Central memory CD4-positive, alpha-beta T cell (primary cell): ENCODE measurements around the gene INPP5A.
"Not testable (repeated sequence)": the region's sequence is repeated elsewhere in the genome, so short reads cannot be mapped to it uniquely, and the experiment has no call there.

Experiments
- DNase-seq: peaks from one replicate; pipeline ENCODE4 v3.0.0; 2022
- total RNA-seq, 3 experiments: gene quantifications; one replicate each; lab custom pipeline; 2026; lab: John Stamatoyannopoulos, UW

The INPP5A gene, protein sequence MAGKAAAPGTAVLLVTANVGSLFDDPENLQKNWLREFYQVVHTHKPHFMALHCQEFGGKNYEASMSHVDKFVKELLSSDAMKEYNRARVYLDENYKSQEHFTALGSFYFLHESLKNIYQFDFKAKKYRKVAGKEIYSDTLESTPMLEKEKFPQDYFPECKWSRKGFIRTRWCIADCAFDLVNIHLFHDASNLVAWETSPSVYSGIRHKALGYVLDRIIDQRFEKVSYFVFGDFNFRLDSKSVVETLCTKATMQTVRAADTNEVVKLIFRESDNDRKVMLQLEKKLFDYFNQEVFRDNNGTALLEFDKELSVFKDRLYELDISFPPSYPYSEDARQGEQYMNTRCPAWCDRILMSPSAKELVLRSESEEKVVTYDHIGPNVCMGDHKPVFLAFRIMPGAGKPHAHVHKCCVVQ
- total RNA-seq = 7.7 to 22.8 (median 21.3) reads per million in 3 experiments

DNA sequence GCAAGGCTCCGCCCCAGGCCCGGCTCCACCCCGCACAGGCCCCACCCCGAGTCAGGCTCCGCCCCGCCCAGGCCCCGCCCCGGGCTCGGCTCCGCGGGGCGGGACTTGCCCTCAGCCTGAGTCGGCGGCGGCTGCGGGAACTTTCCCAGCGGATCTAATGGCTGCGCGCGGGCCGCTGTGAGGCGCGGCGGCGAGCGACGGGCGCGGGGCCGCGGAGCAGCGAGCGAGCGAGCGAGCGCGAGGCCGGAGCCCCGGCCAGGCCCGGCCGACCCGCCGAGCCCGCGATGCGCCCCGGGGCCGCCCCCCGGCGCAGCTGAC lies at the start of gene INPP5A:
Gene INPP5A (plus strand): TSS at position 104 of the 318 bp plus-strand sequence. CDS start 310 bp downstream, outside the sequence.
- no peak for DNase-seq

DNA sequence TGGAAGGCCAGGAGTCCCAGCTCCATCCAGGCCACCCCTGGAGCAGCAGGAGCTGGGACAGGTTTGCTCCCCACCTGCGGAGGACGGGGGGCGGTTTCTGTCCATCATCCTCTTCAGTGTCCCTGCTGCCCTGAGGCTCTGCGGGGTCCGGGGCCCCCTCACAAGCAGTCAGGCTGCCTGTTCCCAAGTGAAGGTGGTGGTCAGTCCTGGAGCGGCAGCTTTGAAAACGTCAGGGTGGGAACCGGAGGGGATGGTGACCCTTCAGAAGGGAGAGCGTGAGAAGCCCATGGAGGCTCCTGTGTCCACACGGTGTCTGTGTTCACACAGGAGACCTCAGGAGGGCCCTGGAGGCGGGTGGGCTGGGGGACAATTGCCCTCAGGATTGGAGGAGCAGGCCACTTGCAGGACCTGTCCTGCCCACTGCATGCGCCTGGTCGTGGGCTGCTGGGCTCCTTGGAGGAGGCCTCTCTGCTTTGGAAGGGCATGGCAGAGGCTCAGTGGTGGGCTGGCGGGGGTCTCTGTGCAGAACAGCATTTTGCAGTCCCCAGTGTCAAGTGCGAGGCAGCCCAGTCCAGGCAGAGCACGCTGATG lies 49.3 kb upstream of the INPP5A start:
- no peak for DNase-seq

DNA sequence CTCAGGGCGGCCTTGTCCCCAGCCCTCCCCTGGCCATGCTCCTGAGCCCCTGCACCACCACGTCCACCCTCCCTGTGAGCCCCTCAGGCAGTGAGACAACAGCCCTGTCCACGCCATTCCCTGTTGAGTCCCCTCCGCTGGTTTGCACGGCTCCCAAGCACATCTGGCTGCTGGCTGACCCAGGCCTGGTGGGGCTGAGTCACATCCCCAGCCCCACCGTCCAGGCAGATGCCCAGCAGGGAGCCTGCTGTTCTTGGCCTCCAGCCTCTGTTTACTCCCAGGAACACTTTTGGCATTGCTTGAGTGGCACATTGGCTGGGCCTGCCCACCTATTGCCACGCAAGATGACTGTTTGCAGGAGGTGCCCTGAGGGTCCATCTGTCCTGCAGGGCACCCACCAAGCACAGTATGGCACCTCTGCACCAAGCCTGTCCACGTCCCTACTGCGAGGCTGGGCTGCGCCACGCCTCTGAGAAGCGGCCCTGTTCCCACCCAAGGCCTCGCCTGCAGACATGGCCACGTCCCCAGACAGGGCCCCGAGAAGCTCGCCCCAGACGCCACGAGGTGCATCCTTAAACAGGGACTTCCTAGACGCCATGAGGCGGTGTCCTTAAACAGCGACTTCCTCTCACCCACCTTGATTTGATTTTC lies 48.4 kb upstream of the INPP5A start:
- no peak for DNase-seq

DNA sequence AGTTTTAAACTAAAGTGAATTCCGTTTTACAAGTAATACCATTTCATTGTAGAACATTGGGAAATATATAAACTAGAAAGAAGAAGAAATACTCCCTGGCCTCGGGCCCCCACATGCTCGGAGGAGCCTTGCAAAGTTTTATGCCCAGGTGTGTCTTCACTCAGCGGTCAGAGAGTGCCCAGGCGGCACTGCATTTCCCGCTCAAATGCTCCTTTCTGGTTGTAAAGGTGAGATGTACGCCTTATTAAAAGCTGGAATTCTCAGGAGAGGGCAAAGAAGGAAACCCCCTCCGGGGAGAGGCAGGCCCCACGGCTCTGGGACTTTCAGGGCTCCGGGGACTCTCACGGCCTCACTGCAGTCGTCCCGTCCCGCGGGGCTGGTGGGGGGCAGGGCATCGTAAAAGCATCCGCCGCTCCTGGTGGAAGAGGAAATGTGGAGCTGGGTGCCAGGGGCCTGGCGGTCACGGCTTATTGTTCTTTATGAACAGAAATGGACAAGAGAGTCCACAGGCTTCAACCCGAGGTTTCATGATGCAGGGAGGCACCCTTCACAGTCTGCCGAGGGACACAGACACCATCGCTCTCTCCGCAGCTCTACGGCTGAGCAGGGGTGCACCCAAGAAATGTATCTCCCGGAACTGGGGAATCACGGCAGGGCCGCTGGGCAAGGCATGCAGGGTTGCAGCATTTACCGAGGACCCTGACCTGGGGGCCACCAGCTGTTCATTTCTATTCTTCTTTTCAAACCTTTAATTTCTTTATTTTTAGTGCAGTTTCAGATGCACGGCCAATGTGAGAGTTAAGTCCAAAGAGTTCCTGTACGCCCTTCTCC lies 47.7 kb upstream of the INPP5A start:
- DNase-seq = no peak

DNA sequence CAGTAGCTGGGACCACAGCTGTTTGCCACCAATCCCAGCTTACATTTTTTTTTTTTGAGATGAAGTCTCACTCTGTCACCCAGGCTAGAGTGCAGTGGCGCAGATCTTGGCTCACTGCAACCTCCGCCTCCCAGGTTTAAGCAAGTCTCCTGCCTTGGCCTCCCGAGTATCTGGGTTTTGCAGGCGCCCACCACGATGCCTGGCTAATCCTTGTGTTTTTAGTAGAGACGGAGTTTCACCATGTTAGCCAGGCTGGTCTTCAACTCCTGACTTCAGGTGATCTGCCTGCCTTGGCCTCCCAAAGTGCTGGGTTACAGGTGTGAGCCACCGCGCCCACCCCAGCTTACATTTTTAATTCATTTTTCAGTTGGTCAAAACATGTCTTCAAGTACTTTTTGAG lies 46.1 kb upstream of the INPP5A start:
- not testable (repeated sequence) for DNase-seq

DNA sequence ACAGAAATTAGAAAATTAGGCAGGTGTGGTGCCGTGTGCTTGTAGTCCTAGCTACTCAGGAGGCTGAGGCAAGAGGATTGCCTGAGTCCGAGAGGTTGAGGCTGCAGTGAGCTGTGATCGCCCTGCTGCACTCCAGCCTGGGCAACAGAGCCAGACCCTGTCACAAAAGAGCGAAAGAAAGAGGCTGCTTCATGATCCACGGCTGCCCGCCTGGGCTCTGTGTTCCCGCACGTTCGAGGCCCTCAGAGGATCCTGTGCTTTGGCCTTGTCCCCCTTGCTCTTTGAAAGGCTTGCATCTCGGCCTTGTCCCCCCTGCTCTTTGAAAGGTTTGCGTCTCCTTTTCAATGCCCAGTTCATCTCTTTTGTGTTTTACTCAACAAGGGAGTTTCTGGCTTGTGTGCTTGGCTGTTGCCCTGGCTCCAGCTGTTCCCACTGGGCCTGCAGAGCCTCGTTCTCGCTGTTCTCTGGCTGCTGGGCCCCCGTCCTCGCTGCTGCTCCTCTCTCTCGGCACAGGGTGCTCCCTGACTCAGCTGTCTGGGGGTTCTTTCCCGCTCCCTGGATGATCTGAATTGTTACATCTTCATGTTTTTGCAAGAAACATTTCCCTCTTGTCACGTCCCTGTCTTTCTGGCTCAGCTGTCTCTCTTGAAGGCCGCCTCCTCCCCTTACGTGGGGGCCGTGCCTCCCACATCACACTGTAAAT lies 45.1 kb upstream of the INPP5A start:
- no peak for DNase-seq

DNA sequence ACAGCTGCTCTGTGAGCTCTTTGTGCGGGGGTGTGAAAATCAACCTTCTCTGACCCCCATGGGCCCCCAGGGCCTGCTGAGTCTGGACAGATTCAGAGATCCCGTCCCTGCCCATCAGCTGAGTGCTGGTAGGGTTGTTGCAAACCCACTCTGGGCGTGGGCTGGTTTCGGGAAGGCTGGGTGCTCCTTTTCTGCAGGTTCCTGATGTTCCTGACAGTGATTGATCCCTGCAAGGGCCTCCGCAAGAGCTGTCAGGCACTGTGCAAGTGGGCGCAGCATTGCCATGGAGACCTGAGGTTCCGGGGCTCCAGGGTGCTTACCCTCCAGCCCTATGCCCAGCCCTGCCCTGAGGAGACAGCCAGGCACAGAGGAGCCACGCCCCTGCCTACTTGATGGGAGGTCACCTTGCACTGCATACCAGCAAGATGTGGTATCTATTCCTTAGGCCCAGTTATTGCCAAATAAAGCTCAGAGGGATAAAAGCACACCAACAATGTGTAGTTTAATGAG lies 44.3 kb upstream of the INPP5A start:
- DNase-seq = no peak

DNA sequence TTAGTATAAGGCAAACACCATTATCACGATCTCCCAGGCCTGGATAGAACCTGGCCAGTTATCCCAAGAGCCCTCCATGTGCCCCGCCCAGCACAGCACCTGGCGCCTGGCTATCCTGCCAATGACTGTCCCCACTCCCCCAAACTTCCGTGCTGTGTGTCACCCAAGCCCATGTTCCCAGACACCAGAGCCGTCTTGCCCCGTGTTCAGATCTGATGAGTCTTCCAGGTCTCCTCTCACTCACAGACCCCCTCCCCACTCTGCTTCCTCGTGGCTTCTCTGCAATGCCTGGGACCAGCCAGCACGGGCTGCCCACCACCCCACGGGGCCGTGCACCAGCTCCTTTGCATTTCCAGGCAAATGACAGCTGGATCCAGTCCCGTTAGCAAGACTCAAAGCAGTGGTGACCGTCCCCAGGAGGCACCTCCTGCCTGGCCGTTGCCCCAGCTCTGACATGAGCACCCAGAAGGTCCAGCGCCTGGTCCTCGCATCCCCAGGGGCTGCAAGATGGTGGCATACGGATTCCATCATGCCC lies 43.8 kb upstream of the INPP5A start:
- DNase-seq = no peak

DNA sequence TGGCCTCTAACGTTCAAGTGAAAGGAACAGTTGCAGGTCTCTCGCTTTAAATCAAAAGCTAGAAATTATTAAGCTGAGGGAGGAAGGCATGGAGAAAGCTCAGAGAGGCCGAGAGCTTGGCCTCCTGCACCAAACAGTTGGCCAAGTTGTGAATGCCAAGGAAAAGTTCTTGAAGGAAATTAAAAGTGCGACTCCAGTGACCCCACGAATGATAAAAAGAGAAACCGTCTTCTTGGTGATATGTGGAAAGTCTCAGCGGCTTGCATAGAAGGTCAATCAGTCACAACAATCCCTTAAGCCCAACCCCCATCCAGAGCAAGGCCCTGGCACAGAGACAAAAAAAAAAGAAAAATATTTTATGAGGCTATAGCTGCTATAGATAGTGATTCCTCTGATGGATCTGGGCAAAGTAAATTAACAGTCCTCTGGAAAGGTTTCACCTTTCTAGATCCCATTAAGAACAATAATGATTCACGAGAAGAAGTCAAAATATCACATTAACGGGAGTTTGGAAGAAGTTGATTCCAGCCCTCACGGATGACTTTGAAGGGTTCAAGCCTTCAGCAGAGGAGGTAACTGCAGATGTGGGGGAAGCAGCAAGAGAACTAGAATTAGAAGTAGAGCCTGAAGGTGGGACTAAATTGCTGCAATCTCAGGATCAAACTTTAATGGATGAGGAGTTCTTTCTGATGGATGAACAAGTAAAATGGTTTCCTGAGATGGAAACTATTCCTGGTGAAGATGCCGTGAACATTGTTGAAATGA lies 42.5 kb upstream of the INPP5A start:
- no peak for DNase-seq

DNA sequence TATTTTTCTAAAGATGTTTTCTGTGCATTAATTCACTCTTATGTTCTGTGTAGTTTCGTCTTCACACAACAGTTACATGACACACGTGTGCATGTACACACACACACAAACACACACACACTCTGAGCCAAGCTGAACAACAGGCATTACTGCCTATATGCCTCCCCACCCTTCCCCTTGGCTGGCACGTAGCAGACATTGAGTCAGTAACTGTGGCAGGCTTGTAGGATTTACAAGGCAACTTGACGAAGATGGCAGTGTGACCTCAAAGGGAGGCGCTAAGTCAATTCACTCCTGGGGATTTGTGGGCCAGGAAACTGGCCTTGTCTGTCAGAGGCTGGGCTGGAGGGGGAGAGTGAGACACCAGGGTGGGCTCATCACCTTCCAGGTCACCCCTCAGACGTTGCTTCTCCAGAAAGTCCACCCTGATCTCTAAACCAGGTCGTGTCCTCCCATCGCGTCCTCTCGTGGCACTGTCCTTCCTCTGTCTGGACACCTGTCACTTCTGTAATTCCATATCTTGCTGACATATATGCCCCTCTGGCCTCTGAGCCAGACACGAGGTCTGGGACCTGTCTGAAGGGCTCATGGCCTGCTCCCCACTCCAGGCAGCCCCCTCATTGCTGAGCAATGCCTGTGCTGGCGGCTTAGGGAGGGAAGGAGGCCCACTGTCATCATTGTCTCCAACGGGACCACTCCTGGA lies 41.1 kb upstream of the INPP5A start:
- no peak for DNase-seq

DNA sequence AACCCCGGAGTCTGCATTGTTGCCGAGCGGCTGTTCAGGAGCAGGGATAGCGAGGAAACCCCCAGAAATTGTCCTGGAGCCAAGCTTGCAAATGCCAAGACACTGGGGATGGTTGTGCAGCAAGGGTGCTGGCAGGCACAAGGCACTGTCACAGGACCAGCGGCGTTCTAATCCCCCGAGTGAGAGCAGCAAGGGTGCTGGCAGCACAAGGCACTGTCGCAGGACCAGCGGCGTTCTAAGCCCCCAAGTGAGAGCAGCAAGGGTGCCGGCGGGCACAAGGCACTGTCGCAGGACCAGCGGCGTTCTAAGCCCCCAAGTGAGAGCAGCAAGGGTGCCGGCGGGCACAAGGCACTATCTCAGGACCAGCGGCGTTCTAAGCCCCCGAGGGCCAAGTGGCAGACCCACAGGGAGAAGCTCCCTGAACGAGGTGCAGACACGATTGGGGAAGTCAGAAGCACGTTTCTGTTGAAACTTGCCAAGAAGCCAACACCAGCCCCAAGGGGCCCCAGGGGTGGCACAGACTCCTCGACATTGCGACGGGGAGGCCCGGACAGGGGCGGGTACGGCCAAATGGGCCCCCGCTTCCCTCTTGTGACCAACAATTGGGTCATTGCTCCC lies 40.4 kb upstream of the INPP5A start:
- DNase-seq = no peak

DNA sequence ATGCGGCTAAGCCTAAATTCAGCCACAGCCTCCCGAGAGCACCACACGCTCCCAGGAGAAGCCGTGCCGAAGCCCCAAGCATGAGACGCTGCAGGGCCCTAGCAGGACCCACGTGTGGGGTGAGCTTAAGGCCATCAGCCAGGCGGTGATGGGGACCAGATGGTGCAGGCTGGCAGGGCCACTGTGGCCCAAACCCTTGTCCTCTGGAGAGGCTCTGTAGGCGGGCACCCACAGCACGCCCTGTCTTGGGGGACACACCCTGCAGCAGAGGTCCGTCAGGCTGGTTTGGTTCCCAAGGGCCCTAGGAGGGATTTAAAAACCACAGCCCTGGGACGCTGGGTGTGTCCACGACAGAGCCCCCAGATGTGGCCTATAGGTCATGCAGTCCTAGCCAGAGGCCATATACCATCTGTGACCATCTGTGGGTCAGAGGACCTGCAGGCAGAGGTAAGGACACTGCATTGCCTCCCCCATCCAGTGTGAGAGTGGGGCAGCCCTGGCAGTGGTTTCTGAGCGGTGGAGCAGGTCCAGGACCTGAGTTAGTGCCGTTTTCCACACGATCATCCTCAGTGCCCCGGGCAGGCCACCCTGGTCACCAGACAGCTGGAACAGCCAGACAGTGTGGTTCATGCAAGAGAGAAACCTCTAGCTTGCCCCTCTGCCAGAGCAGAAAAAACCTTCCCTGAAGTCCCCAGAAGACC lies 39.6 kb upstream of the INPP5A start:
- no peak for DNase-seq

DNA sequence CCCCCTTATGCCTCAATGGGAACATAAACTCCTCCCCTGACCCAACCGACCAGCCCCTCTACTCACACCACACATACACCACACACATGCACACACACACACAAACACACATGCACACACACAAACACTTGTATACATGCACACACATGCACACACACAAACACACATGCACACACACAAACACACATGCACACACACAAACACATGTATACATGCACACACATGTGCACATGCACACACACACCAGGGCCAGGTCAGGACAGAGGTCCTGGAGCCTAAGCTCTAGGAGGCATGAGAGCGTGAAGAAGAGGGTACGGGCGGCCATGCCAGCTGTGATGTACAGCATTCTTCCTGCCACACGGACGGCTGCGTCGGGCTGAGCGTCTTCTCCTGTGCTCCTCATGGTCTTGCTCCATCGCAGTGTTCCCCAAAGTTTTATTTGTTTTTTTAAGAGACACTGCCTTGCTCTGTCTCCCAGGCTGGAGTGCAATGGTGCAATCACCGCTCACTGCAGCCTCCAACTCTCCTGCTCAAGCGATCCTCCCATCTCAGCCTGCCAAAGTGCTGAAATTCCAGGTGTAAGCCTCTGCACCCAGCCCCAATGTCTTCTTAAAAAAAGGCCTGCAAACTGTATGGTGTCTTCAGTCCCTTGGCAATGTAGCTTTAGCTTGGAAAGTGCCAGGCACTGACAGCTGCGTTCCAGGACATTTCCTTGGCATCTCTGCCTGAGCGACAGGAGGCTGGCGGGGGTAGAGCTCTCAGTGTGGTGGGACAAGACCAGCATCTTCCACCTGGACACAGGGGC lies 38.8 kb upstream of the INPP5A start:
- no peak for DNase-seq

DNA sequence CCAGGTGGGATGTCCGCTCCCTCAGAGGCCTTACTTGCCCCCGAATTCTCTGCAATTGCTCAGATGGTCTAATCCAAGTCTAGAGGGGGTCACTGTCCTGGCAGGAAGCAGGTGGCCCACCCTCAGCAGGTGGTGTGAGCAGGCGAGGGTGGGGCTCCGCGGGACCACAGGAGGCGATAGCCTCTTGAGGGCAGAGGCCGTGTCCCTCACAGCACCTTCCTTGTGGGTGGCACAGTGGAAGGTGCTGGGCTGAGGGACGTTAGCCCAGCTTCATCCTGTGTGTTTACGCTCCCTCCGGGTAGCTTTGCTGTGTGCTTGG lies 38.3 kb upstream of the INPP5A start:
- DNase-seq = no peak

DNA sequence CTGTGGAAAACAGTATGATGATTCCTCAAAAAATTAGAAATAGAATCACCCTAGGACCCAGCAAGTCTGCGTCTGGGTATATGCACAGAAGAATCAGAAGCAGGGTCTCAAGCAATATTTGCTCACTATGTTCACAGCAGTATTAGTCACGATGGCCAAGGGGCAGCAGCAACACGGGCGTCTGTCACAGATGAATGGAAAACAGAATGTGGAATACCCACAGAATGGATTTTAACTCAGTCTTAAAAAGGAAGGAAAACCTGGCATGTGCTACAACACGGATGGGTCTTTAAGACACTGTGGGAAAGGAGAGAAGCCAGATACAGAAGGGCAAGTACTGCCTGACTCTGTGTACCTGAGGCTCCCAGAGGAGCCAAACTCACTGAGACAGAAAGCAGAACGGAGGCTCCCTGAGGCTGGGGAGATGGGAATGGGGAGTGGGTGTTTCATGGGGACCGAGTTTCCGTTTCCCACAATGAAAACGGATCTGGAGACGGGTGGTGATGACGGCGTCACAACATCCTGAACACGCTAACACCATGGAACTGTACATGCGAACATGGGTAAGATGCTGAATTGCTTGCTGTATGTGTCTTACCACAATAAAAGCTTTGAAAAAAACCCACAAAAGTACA lies 36.7 kb upstream of the INPP5A start:
- no peak for DNase-seq

DNA sequence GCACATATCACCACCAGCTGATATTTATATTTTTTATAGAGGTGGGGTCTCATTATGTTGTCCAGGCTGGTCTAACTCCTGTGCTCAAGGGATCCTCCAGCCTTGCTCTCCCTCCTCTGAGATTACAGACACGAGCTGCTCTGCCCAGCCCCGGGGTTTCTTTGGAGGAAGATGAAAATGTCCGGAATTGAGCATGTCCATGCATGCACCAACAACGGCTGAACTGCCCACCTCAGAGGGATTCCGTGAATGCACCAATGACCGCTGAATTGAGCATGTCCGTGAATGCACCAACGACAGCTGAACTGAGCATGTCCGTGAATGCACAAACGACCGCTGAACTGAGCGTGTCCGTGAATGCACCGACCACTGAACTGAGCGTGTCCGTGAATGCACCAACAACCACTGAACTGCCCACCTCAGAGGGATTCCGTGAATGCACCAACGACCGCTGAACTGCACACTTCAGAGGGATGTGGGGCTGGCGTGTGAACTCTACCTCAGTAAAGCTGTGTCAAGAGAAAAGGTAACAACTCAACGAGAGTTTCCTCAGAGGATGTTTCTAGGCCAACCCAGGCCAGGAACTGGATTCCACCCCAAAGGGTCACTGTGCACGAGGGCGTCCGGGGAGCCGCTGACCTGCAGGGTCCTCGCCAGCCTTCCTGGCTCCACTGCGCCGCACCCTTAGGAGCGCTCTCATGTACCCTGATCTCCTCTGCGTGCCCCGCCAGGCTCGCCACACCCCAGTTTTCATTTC lies 34.9 kb upstream of the INPP5A start:
- DNase-seq = no peak
